ENCODE data around the gene ZNF398. TPM values are rescaled to one million over a fixed set of nuclear protein-coding genes. Genes with fewer than 3 reads are reported as not detected.
A peak's percentile ranks its signal among the peaks of the same experiment; 100 is the strongest.

ZNF398 gene
- total and polyA plus RNA-seq, 9 of the 15 experiments (the other 6 are each of a cell fraction or from before 2014, with no cell fraction given): 4.0 to 18.6 (median 10.4) TPM

GRCh38 chr7:149125863-149126661, 21.2 kb upstream of the ZNF398 start, which contains the start of gene ZNF425 (continued):
- TF ChIP-seq WHSC1 (IDR thresholded peaks at IDR 0.05; ENCODE audit: low read length) (no peak), ZNF347 (CRISPR knock-in tag; IDR thresholded peaks at IDR 0.05; ENCODE audit: low read depth) (peak; percentile 9; the same call in 1 of the 2 replicates), MTA1 (IDR thresholded peaks at IDR 0.05; ENCODE audit: borderline replicate concordance) (no peak; the same call in 1 of the 2 replicates), ZNF512 (tag; IDR thresholded peaks at IDR 0.05) (no peak), ZNF217 (CRISPR knock-in tag; IDR thresholded peaks at IDR 0.05) (no peak), NFRKB (IDR thresholded peaks at IDR 0.05; ENCODE audit: low read depth) (peak; percentile 77; the same call in 1 of the 2 replicates), DDX20 (tag; IDR thresholded peaks at IDR 0.05; ENCODE audit: low read depth) (no peak), RBM34 (IDR thresholded peaks at IDR 0.05; ENCODE audit: borderline replicate concordance, insufficient read depth, low read length) (0 out of 2 replicates have a peak, but pooled peaks have one; percentile 98), PHTF2 (CRISPR knock-in tag; IDR thresholded peaks at IDR 0.05) (peak; percentile 81), ZC3H4 (CRISPR knock-in tag; IDR thresholded peaks at IDR 0.05; ENCODE audit: borderline replicate concordance) (no peak), ZBTB8A (IDR thresholded peaks at IDR 0.05; ENCODE audit: partially characterized antibody) (no peak), TAF1 (IDR thresholded peaks at IDR 0.05; ENCODE audit: control insufficient read depth, extremely low read depth, insufficient read depth, low read length, severe bottlenecking) (peak; percentile 99), ZKSCAN3 (CRISPR knock-in tag; IDR thresholded peaks at IDR 0.05) (no peak), ZNF830 (CRISPR knock-in tag; IDR thresholded peaks at IDR 0.05) (peak; percentile 75), ZBTB26 (CRISPR knock-in tag; IDR thresholded peaks at IDR 0.05) (peak; percentile 88), BRD4 (IDR thresholded peaks at IDR 0.05) (peak; percentile 90), CHCHD3 (CRISPR knock-in tag; IDR thresholded peaks at IDR 0.05) (peak; percentile 95)
- TF ChIP-seq, protein P1, sequence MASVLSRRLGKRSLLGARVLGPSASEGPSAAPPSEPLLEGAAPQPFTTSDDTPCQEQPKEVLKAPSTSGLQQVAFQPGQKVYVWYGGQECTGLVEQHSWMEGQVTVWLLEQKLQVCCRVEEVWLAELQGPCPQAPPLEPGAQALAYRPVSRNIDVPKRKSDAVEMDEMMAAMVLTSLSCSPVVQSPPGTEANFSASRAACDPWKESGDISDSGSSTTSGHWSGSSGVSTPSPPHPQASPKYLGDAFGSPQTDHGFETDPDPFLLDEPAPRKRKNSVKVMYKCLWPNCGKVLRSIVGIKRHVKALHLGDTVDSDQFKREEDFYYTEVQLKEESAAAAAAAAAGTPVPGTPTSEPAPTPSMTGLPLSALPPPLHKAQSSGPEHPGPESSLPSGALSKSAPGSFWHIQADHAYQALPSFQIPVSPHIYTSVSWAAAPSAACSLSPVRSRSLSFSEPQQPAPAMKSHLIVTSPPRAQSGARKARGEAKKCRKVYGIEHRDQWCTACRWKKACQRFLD (CRISPR knock-in tag; IDR thresholded peaks at IDR 0.05): peak; percentile 94
- TF ChIP-seq, protein P2, sequence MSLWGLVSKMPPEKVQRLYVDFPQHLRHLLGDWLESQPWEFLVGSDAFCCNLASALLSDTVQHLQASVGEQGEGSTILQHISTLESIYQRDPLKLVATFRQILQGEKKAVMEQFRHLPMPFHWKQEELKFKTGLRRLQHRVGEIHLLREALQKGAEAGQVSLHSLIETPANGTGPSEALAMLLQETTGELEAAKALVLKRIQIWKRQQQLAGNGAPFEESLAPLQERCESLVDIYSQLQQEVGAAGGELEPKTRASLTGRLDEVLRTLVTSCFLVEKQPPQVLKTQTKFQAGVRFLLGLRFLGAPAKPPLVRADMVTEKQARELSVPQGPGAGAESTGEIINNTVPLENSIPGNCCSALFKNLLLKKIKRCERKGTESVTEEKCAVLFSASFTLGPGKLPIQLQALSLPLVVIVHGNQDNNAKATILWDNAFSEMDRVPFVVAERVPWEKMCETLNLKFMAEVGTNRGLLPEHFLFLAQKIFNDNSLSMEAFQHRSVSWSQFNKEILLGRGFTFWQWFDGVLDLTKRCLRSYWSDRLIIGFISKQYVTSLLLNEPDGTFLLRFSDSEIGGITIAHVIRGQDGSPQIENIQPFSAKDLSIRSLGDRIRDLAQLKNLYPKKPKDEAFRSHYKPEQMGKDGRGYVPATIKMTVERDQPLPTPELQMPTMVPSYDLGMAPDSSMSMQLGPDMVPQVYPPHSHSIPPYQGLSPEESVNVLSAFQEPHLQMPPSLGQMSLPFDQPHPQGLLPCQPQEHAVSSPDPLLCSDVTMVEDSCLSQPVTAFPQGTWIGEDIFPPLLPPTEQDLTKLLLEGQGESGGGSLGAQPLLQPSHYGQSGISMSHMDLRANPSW (CRISPR knock-in tag; IDR thresholded peaks at IDR 0.05): peak; percentile 50; the same call in 1 of the 2 replicates

All from K562 (cell line).